GM18867 (cell line): ENCODE data around the gene DMTF1.
"Not testable (repeated sequence)": the region's sequence is repeated elsewhere in the genome, so short reads cannot be mapped to it uniquely, and the experiment has no call there.

Source experiments
- ATAC-seq: cut with Tn5 transposase; IDR thresholded peaks from one replicate; pipeline ENCODE4 v1.9.1; 2021; ENCODE audit warnings: mild to moderate bottlenecking, moderate library complexity; ENCODE audit not compliant: unreplicated experiment

Gene DMTF1

DNA sequence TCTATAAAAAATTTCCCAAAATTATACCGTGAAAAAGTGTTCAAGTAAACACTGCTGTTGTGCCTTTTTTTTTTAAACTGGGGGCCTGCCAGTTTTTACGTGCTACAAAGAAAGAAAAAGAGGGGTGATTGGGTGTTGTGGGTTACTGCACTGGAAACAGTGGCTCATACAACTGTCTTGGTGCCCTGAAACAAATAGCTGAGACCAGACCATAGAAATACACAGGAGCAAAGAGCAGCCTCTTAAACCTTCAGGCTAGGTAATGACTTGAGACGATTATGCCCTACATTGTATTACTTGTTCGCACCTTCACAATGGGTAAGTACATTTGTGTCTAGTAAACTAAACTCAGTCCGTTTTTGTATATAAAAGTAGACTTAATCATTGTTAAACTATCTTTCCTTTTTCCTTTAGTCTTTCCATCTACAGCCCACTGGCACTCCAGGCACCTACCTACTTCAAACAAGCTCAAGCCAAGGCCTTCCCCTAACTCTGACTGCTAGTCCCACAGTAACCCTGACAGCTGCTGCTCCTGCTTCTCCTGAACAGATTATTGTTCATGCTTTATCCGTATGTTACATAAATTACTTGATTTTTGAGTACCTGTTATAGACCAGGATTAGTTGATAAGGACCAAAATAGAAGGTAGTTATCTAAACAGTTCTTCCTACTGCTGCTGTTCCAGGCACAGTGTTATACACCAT, 40.7 kb downstream of the DMTF1 start:
- ATAC-seq: no peak

DNA sequence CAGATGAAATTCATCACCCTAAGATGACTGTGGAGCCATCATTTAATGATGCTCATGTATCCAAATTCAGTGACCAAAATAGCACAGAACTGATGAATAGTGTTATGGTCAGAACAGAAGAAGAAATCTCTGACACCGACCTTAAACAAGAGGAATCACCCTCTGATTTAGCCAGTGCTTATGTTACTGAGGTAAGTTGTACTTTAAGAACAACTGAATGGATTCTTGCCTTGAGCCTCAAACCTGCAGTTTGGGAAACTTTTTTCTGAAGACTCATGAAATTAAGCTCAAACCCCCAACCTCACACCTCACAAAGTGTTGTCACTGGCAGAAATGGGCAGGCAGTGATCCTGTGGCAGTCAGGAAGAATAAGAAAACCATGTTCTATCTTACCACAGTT, 41.7 kb downstream of the DMTF1 start:
- ATAC-seq: no peak

DNA sequence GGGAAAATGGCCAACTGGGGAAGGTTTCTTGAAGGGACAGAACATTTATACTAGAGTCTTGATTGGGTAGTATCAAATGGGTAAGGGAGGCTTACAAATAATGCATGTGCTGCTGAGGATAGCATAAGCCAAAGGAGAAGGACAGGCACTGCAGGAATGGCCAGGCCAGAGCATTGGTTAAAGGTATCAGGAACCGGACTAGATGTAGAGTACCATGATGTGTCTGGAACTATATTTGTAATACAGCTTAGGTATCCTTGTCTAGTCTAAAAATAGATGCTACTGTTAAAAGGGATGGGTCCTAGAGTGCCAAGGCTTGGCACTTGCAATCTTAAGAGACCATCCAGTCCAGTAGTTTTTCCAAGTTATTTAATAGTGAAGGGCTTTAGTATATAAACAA, 47.0 kb downstream of the DMTF1 start:
- no peak for ATAC-seq

DNA sequence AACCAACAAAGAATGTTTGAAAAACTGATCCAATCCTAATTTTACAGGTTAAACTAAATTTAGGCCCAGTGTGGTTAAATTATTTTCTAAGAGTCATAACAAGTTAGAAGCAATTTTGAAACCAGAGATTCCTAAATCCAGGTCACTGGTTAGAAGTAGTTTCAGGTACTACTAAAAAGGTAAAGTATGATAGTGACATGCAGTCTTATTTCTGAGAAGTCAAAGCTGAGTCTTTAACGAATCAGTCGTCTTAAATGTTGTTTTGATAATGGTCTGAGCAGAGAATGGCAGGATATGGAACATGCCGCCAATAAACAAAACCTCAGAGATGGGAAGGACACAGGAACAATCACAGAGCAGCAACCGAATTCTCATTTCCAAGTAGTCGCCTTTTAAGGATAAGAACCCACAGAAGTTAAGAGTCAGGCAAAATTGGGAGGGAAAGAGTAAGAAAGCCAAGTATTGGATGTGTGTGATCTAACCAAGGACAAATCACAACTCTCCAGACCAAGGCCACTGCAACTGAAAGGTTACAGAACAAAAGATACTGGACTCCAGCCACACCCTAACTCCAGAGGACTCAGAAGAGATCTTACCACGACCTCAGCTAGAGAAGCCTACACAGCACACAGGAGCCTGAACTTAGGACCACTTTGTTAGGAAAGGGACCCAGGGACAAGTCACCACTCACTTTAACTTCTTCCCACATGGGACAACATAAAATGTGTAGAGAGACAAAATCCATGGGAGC, 47.6 kb downstream of the DMTF1 start:
- no peak for ATAC-seq

DNA sequence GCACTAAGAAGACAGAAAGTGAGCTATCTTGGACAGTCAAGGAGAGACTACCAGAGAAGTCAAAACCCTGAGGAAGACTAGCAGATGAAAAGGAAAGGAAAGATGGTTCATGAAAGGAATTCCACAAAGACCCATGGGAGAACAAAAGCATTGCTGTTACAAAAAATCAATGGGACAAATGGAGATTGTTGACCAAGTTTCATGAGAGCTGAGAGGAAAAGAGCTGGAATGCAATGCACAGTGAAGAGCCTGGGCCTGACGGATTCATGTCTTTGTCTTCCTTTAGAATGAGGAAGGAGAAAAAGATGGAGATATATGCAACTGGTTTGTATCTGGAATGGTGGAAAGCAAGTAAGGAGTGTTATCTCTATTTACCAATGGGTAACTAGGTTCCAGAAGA, 50.0 kb downstream of the DMTF1 start:
- ATAC-seq: no peak

DNA sequence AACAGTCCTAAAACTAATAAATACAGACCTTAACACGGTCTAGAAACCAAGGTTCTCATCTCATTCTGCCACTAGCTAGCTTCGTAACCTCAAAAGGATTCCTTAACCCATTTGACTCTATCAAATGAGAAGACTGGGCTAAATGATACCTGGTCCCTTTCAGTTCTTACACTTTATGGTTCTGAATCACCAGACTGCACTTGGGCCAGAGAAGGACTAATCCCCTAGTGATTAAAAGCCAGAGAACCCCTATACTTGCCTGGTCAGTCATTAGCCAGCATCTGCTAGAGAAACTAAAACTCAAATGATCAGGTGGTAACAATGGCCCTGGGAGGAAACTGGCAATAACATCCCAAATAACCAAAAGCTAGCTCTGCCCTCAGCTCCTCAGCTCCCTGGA, 50.5 kb downstream of the DMTF1 start:
- ATAC-seq: no peak

DNA sequence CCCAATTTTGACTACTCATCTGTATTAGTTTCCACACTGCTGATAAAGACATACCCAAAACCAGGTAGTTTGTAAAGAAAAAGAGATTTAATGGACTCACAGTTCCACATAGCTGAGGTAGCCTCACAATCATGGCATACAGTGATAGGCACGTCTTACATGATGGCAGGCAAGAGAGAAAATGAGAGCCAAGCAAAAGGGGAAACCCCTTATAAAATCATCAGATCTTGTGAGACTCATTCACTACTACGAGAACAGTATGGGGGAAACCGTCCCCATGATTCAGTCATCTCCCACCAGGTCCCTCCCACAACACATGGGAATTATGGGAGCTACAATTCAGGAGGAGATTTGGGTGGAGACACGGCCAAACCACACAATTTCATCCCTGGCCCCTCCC, 51.7 kb downstream of the DMTF1 start:
- ATAC-seq: not testable (repeated sequence)

DNA sequence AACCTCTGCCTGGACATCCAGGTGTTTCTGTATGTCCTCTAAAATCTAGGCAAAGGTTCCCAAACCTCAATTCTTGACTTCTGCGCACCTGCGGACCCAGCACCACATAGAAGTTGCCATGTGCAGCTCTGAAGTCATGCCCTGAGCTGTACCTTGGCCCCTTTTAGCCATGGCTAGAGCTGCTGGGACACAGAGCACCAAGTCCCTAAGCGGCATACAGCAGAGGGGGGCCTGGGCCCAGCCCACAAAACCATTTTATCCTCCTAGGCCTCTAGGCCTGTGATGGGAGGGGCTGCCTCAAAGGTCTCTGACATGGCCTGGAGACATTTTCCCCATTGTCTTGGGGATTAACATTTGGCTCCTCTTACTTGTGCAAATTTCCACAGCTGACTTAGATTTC, 52.7 kb downstream of the DMTF1 start:
- no peak for ATAC-seq

DNA sequence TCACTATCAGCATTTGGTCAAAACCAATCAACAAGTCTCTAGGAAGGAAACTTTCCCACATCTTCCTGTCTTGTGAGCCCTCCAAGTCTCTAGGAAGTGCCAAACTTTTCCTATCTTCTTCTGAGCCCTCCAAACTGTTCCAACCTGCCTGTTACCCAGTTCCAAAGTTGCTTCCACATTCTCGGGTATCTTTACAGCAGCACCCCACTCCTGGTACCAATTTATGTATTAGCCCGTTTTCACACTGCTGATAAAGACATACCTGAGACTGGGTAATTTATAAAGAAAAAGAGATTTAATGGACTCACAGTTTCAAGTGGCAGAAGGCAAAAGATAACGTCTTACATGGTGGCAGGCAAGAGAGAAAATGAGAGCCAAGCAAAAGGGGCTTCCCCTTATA, 53.4 kb downstream of the DMTF1 start:
- not testable (repeated sequence) for ATAC-seq

DNA sequence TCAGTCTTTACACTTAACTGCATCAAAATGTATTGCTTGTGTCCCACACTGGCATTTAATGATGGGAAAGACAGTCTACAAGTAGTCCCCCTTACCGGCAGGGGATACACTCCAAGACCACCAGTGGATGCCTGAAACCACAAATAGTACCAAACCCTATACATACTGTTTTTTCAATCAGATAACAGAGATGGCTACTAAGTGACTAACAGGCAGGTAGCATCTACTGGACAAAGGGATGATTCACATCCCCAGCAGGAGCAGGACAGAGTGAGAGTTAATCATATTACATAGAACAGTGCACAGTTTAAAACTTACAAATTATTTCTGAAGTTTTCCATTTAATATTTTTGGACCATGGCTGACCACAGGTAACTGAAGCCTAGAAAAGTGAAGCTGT, 54.1 kb downstream of the DMTF1 start:
- ATAC-seq: no peak

DNA sequence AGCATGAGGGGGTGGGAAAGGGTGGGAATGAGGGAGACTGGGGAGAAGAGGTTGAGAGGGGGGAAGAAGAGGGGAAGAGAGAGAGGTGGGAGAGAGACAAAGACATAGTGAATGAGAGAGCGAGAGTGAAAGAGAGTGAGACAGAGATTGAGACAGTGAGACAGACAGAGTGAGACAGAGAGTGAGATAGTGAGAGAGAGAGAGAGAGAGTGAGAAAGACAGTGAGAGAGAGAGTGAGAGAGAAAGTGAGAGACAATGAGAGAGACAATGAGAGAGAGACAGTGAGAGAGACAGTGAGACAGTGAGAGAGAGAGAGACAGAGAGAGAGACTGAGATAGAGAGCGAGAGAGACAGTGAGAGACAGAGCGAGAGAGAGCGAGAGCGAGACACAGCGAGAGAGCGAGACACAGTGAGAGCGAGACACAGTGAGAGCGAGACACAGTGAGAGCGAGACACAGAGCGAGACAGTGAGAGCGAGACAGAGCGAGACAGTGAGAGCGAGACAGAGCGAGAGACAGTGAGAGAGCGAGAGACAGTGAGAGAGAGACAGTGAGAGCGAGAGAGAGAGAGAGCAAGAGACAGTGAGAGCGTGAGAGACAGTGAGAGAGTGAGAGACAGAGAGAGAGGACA, 57.2 kb downstream of the DMTF1 start:
- no peak for ATAC-seq

DNA sequence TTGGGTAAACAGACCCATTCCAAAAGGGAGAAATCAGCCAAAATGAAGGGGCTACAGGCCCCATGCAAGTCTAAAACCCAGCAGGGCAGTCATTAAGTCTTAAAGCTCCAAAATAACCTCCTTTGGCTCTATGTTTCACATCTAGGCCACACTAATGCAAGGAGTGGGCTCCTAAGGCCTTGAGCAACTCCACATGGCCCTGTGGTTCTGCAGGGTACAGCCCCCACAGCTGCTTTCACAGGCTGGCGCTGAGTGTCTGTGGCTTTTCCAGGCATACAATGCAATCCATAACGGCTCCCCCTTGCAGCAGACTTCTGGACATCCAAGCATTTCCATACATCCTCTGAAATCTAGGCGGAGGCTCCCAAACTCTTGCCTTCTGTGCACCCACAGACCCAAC, 58.3 kb downstream of the DMTF1 start:
- ATAC-seq: no peak

DNA sequence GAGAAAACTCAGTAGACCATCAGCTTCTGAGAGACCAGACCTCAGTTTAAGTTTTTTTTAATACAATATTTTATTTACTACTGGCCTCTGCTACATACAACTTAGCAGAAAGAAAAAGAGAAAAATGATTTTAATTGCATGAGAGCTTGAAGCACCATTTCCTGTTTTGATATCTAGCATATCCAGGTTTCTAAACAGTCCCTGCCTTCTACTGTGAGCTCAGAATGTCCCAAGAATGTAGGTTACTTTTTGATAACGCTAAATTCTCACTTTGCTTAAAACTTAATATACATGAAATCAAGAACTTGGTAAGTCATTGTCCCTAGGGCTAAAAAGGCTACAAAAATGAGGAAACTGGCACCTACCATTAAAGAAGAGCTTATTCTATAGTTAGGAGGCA, 60.2 kb downstream of the DMTF1 start:
- no peak for ATAC-seq

DNA sequence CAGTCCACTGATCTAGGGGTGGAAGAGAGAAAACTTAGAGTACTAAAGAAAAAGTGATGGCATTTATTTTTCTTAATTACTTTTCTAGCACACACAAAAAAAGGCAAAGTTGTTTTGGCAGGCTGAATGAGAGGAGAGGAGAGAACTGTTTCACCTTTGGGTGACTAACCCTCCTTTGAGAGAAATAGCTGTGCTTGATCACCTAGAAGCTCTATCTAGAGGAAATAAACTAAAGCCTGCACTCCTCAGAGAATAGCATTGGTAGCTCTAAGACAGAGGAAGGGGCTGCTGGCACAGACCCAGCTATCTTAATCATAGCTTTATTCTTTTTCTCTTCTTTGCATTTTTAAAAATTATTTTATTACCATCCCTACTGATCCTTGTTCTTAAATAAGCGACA, 61.0 kb downstream of the DMTF1 start:
- no peak for ATAC-seq

DNA sequence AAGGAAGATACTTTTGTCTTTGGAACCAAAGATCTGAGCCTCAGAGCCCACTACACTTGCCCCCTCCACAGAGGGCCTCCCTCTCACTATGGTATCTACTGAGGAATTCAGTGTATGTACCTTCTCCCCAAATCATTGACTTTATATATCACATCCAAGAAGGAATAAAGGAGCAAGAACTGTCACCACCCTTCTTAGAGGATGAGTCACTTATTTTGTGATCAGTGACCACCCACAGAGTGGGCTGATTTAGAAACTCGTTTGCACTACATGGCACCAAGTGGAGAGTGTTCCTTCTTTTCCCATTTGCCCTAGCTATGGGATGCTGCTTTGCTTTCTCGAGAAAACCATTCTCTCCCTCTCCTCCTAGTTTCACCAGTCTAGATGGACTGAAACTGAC, 61.6 kb downstream of the DMTF1 start:
- ATAC-seq: no peak

DNA sequence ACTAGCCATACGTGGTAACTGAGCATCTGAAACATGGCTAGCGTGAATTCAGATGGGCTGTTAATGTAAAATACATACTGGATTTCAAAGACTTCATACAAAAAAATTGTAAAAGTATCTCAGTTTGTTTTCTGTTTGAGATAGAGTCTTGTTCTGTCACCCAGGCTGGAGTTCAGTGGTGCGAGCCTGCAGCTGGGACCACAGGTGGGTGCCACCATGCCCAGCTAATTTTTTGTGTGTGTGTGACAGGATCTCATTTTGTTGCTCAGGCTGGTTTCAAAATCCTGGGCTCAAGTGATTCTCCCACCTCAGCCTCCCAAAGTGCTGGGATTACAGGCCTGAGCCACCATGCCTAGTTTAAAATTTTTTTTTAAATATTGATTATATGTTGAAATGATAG, 62.8 kb downstream of the DMTF1 start:
- ATAC-seq: no peak

DNA sequence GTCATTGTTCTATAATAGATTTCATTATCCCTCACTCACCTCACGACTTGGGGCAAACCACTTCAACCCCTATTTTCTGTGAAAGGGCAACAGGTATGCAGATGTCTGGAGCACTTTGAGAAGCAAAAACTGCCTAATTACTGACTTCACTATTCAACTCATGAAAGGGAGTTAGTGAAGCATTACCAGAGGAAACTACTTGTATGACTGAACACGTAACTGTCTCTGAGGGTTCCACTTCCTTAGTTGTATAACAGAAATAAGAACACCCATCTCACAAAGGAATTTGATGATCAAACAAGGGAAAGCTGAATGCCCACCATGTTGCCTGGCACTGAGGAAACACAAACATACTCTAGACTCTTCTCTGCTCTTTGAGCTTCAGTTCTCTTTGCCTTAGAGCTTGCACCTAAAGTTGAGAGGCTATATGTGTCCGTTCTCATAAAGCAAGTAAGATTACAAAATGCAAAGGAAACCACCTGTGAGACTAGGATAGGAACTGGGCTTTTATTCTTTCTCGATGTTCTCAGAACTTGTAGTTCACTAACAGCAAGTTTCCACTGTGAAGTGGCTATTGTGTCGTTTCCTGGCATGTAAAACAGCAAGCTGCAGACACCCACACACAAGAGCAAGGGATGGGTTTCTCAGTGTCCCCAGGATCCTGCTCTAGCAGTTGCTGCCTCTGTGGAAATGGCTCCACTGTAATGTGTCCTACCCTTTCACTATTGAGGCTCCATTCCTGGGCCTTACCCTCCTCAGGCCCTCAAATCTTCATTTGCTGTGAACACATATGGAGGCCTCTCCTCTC, 64.7 kb downstream of the DMTF1 start:
- ATAC-seq: peak; percentile 59

DNA sequence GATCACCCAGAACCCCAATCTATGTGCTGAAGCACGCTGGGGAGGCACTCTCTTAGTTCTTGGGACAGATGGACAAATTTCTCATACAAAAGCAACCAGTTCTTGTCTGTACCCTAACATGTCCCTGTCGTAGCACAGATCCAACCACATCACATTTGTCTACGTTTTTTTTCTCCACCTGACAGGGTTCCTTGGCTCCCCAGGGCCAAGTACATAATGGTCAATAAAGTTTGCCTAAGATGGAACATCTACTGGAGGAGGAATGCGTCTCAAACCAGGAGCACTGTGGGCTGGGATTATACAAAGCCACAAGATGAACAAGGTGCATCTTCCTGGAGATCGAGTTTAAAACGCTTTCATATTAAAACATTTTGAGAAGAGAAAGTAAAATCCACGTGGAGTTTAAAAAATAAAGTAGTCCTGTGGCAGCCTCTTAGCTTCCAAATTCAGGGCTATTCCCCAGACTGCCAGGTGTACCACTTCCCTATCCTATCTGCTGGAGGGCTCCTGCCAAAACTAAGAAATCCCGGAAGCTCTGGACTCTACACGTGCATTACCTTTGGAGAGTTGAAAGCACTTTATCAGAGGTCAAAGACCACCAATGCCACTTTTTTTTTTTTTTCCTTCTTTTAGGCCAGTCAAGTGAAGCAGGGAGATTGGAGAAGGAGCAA, 65.9 kb downstream of the DMTF1 start:
- no peak for ATAC-seq

DNA sequence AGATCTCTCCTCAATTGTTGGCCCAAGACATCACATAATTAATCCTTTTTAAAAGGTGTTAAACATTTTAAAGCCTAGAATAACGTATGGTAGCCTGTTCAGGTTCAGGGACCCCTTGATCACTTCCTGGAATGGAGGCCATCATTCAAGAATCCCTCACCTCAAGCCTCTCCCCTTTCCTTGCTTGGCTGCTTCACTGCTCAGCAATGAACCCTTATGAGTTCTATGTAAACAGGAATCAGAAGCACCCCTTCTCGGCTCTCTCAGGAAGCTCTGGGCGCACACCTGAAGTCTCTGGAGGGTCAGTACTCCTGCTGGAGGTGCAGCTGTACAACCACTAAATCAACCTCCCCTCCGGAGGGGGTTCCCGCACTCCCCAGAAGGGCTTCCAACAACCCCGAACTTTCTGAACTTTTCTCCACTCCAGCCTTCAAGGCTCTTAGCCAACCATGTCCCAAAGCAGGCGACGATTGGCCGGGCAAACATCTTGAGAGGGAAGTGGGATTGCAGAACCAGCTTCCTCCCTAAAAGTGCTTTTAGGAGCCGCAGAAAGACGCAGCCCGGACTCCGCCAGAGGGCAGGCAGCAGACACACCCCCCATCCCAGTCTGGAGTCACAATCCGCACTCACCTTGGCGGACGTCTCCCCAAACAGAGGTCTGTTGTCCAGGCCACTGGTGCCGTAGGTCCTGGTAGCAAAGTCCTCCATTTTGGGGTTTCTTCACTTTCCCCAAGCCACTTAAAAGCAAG, 66.7 kb downstream of the DMTF1 start:
- peak; percentile 0 for ATAC-seq

DNA sequence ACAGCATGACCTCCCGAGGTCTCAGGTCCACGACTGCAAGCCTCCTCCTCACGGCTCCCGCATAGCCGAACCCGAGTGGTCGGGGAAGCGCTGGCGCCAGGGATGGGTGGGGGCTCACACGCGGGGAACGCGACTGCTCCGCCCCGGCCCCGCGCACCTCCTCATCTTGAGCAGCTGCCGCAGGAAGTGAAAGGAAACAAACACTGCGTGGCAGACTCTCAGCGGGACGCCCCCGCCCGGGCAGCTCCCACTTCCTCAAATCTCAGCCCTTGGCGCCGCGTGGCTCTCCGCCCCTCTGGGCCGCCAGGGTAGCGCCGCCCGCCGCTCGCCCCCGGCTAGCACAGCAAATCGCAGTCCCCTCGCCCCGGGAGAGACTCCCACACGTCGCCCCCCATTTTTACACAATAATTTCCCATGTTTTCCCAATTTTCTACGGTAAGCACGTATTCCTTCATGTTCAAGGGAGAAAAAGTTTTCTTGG, 67.3 kb downstream of the DMTF1 start, which contains the start of gene TMEM243:
TSS of gene TMEM243 (minus strand) at position 188 of the 481 bp plus-strand sequence. CDS start 229 bp downstream, outside the sequence.
- ATAC-seq: peak; percentile 54
